H1 (cell line): ENCODE measurements around the gene MYRF. TPM values are rescaled to one million over a fixed set of nuclear protein-coding genes. Genes with fewer than 3 reads are reported as not detected.

Experiments
- CTCF ChIA-PET: fragments of 300-600 bp; sonication (Branson Sonifier 250); formaldehyde crosslinking; loops from one replicate; lab custom pipeline; 2021; ENCODE audit not compliant: partially characterized antibody; lab: Charles Lee
- POLR2A ChIA-PET: fragments of 300-600 bp; sonication (Branson Sonifier 250); formaldehyde crosslinking; loops from one replicate; lab custom pipeline; 2021; ENCODE audit warnings: inconsistent platforms; ENCODE audit not compliant: partially characterized antibody; lab: Charles Lee
- DNase-seq, 2 experiments: peaks; one replicate each; pipeline versions ENCODE4 v3.0.0 to v3.0.0-alpha.2; 2010 to 2022; ENCODE audit warnings: low spot score in 2 of 2, low read depth in 1 of 2, mixed read lengths in 1 of 2
- FAIRE-seq: peaks from 2 replicates; lab custom pipeline; 2011; peaks lifted over from hg19 to GRCh38; lab: Jason Lieb, UNC
- H2AFZ ChIP-seq: 2 replicates; pipeline ENCODE4 v1.8.1; 2012; ENCODE audit warnings: low read length, inconsistent platforms
- H2AK5ac ChIP-seq: 2 replicates; pipeline ENCODE4 v1.6.1; 2013; ENCODE audit warnings: low read depth, low read length
- H2BK120ac ChIP-seq: replicated peaks from 2 replicates; pipeline ENCODE3; 2013; ENCODE audit warnings: low read depth, low read length, inconsistent platforms
- H2BK12ac ChIP-seq: 2 replicates; pipeline ENCODE4 v1.6.1; 2013; ENCODE audit warnings: low read depth, low read length
- H2BK15ac ChIP-seq: 2 replicates; pipeline ENCODE4 v1.6.1; 2013; ENCODE audit warnings: low read length
- H2BK20ac ChIP-seq: 2 replicates; pipeline ENCODE4 v1.6.1; 2013; ENCODE audit warnings: low read length
- H2BK5ac ChIP-seq: 2 replicates; pipeline ENCODE4 v1.6.1; 2013; ENCODE audit warnings: low read depth, low read length
- H3K14ac ChIP-seq: 2 replicates; pipeline ENCODE4 v1.6.1; 2013; ENCODE audit warnings: inconsistent platforms; ENCODE audit not compliant: insufficient read length
- H3K18ac ChIP-seq: 2 replicates; pipeline ENCODE4 v1.6.1; 2013; ENCODE audit warnings: low read length; ENCODE audit errors: extremely low read depth
- H3K23ac ChIP-seq: 2 replicates; pipeline ENCODE4 v1.6.1; 2013; ENCODE audit warnings: inconsistent platforms; ENCODE audit not compliant: insufficient read length
- H3K23me2 ChIP-seq: 2 replicates; pipeline ENCODE4 v1.6.1; 2013; ENCODE audit warnings: low read depth, low read length
- H3K27ac ChIP-seq: 2 replicates; pipeline ENCODE4 v1.6.1; 2011; ENCODE audit warnings: low read depth, low read length, inconsistent platforms
- H3K27me3 ChIP-seq, 4 experiments: replicated peaks in 1 of 4; 1 replicate in 1 of 4; 2 replicates in 3 of 4; pipeline versions ENCODE4 v1.6.1 to v1.8.1; 2011 to 2013; ENCODE audit warnings: low read length in 3 of 4, mild to moderate bottlenecking in 3 of 4, inconsistent platforms in 2 of 4, mixed read lengths in 2 of 4, moderate library complexity in 1 of 4; ENCODE audit not compliant: control insufficient read depth in 3 of 4, insufficient read depth in 3 of 4; ENCODE audit errors: extremely low read depth in 1 of 4
- H3K36me3 ChIP-seq, 4 experiments: 2 replicates each; pipeline versions ENCODE4 v1.6.1 to v1.8.1; 2011 to 2013; ENCODE audit warnings: mild to moderate bottlenecking in 4 of 4, low read length in 3 of 4, moderate library complexity in 2 of 4, control low read depth in 1 of 4, inconsistent platforms in 1 of 4; ENCODE audit not compliant: insufficient read depth in 4 of 4, control insufficient read depth in 2 of 4
- H3K4ac ChIP-seq: replicated peaks from 2 replicates; pipeline ENCODE3; 2013; ENCODE audit warnings: low read length, low read depth, mixed read lengths, inconsistent platforms; ENCODE audit not compliant: insufficient read length
- H3K4me1 ChIP-seq, 4 experiments: replicated peaks in 1 of 4; 1 replicate in 1 of 4; 2 replicates in 3 of 4; pipeline versions ENCODE4 v1.6.1 to v1.8.1; 2011 to 2013; ENCODE audit warnings: low read length in 3 of 4, inconsistent platforms in 2 of 4, mixed read lengths in 1 of 4; ENCODE audit not compliant: insufficient read depth in 4 of 4, control insufficient read depth in 3 of 4
- H3K4me2 ChIP-seq, 2 experiments: 2 replicates each; pipeline versions ENCODE4 v1.6.1 to v1.8.1; 2011 to 2013; ENCODE audit warnings: low read depth in 2 of 2, low read length in 2 of 2, control low read depth in 1 of 2, inconsistent platforms in 1 of 2, mild to moderate bottlenecking in 1 of 2; ENCODE audit not compliant: insufficient read depth in 1 of 2
- H3K4me3 ChIP-seq, 4 experiments: fragments of 200-600, 300-600 bp in 1 of 4; sonication (generic), shearing (Covaris generic), sonication (Bioruptor Twin) in 1 of 4; 2 replicates each; pipeline versions ENCODE4 v1.5.1 to v1.8.1; 2011 to 2016; ENCODE audit warnings: low read length in 4 of 4, low read depth in 3 of 4, control low read depth in 2 of 4, inconsistent platforms in 2 of 4, mild to moderate bottlenecking in 2 of 4, mixed read lengths in 1 of 4, moderate library complexity in 1 of 4; ENCODE audit not compliant: insufficient read depth in 2 of 4; ENCODE audit errors: extremely low read depth in 1 of 4
- H3K56ac ChIP-seq: replicated peaks from 2 replicates; pipeline ENCODE3; 2013; ENCODE audit warnings: low read depth, mild to moderate bottlenecking, mixed read lengths, low read length, inconsistent platforms; ENCODE audit not compliant: insufficient read length
- H3K79me1 ChIP-seq: 2 replicates; pipeline ENCODE4 v1.6.1; 2013; ENCODE audit warnings: low read depth, low read length, control low read depth
- H3K79me2 ChIP-seq, 2 experiments: 2 replicates each; pipeline versions ENCODE4 v1.6.1 to v1.8.1; 2012 to 2013; ENCODE audit warnings: low read length in 2 of 2, mild to moderate bottlenecking in 2 of 2, inconsistent platforms in 1 of 2; ENCODE audit not compliant: insufficient read depth in 2 of 2, control insufficient read depth in 1 of 2
- H3K9ac ChIP-seq, 4 experiments: replicated peaks in 1 of 4; 1 replicate in 1 of 4; 2 replicates in 3 of 4; pipeline versions ENCODE4 v1.6.1 to v1.8.1; 2011 to 2013; ENCODE audit warnings: low read depth in 3 of 4, low read length in 3 of 4, control low read depth in 2 of 4, mild to moderate bottlenecking in 2 of 4, moderate library complexity in 2 of 4, inconsistent platforms in 1 of 4; ENCODE audit errors: extremely low read depth in 1 of 4
- H3K9me3 ChIP-seq, 2 experiments: 2 replicates each; pipeline versions ENCODE4 v1.6.1 to v1.8.1; 2012 to 2013; ENCODE audit warnings: mild to moderate bottlenecking in 2 of 2, moderate library complexity in 2 of 2, control low read depth in 1 of 2, inconsistent platforms in 1 of 2, low read depth in 1 of 2, low read length in 1 of 2, mixed read lengths in 1 of 2; ENCODE audit not compliant: insufficient read depth in 2 of 2
- H4K20me1 ChIP-seq, 2 experiments: replicated peaks in 1 of 2; 2 replicates each; pipeline versions ENCODE3 to v1.8.1; 2011 to 2013; ENCODE audit warnings: inconsistent platforms in 2 of 2, low read length in 2 of 2, mild to moderate bottlenecking in 1 of 2; ENCODE audit not compliant: insufficient read depth in 2 of 2, control insufficient read depth in 1 of 2
- H4K5ac ChIP-seq: 2 replicates; pipeline ENCODE4 v1.6.1; 2013; ENCODE audit warnings: low read length, low read depth, mixed read lengths, inconsistent platforms; ENCODE audit not compliant: insufficient read length
- H4K8ac ChIP-seq: 2 replicates; pipeline ENCODE4 v1.8.0; 2013; ENCODE audit warnings: mild to moderate bottlenecking, moderate library complexity, low read length, inconsistent platforms; ENCODE audit not compliant: insufficient read depth; ENCODE audit errors: extremely low read depth
- H4K91ac ChIP-seq: replicated peaks from 2 replicates; pipeline ENCODE3; 2013; ENCODE audit warnings: low read length, mixed read lengths, inconsistent platforms; ENCODE audit not compliant: insufficient read length
- HDAC2 ChIP-seq, 2 experiments: fragments of 300-600 bp in 1 of 2; sonication (generic) in 1 of 2; IDR thresholded peaks; 2 replicates each; pipeline ENCODE4 v1.6.1; 2011 to 2012; ENCODE audit warnings: low read depth in 2 of 2, low read length in 2 of 2, mild to moderate bottlenecking in 2 of 2, moderate library complexity in 2 of 2, borderline replicate concordance in 1 of 2, inconsistent platforms in 1 of 2
- KDM1A ChIP-seq: fragments of 200-600, 300-600 bp; sonication (generic); IDR thresholded peaks from 2 replicates; pipeline ENCODE4 v1.7.1; 2016; ENCODE audit warnings: mild to moderate bottlenecking, low read length, borderline replicate concordance
- WGBS, 2 experiments: shearing (Covaris generic) in 1 of 2; methylation state at CpG; one replicate each; pipeline versions ENCODE4 v1.1.6 to v1.1.7; 2013 to 2015; ENCODE audit warnings: low lambda C conversion rate in 2 of 2, mixed read lengths in 2 of 2, inconsistent platforms in 1 of 2, low coverage in 1 of 2, missing lambda C conversion rate in 1 of 2; ENCODE audit not compliant: insufficient replicate concordance in 2 of 2, insufficient coverage in 1 of 2, insufficient read length in 1 of 2; ENCODE audit errors: extremely low coverage in 1 of 2, missing lambda C conversion rate in 1 of 2; 5-methylcytosine and 5-hydroxymethylcytosine counted together
- polyA plus RNA-seq, 7 experiments: library from polyadenylated mRNA; depleted of rRNA in 3 of 7; stranded (reverse) in 5 of 7; unstranded in 2 of 7; fragments of >200 nt in 5 of 7; fragments of 200-250 nt in 2 of 7; gene quantifications; 1 replicate in 5 of 7; 2 replicates in 1 of 7; 4 replicates in 1 of 7; pipeline versions ENCODE4 v1.2.1 to v1.2.3, GENCODE V29; 2011 to 2013; ENCODE audit warnings: missing spikeins in 2 of 7, mixed read lengths in 2 of 7
- total RNA-seq: library from RNA; stranded (reverse); fragmentation: NEBNext Ultra II Directional; extraction: Animal tissue kit (Norgen Biotek cat#: 25700); gene quantifications from 2 replicates; pipeline ENCODE4 v1.2.1, GENCODE V29; 2021

Gene MYRF
- total and polyA plus RNA-seq, 2 of the 8 experiments (the other 6 are each of a cell fraction or from before 2014, with no cell fraction given): 6.0 to 6.1 TPM

DNA sequence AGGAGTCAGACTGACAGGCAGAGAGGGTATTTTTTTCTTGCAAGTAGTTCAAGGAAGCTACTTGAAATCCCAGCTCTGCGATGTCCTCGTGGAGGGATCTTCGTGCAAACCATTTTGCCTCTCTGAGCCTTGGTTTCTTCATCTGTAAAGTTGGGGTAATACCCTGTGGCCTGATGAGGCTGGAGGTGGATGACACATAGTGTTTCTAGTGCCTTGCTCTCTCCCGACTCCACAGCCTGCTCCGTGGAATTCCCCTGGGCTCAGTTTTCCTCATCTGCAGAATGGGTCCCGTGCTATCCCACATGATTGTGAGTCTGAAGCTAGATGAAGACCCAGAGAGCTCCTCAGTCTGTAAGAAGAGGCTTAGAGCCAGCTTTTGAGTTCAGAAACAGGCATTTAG is 39.6 kb upstream of the MYRF start:
- no peak overlapping the region for H2BK15ac ChIP-seq
- no peak overlapping the region for H2AFZ ChIP-seq
- no peaks in the 10 kb centered on the region for H3K79me2 ChIP-seq
- no peak for TF ChIP-seq HDAC2 (IDR thresholded peaks at IDR 0.05; ENCODE audit: borderline replicate concordance in 1 of 2, low read depth in 2 of 2, low read length in 2 of 2)
- TF ChIP-seq KDM1A: peak; percentile 66; the same call in 1 of the 2 replicates
- CTCF ChIA-PET: interaction anchor here (0.7 to 7.9 kb wide), 6 partner anchors 8 to 86 kb away, joined by 3 to 47 read pairs (median 4); no protein-coding TSS in a partner anchor
- 94% methylated on average over 6 of the region's 6 CpGs; no CpG with 5 or more reads in 1 of the 2 experiments for WGBS, 2 experiments
- no peak overlapping the region for H4K5ac ChIP-seq
- DNase-seq (no peak), FAIRE-seq (no peak)
- no peak overlapping the region for H4K91ac ChIP-seq
- H3K4me3 ChIP-seq: no peak overlapping the region
- H3K18ac ChIP-seq: no peak overlapping the region
- no peak overlapping the region for H2BK5ac ChIP-seq
- no peaks in the 10 kb centered on the region for H3K79me1 ChIP-seq
- H2BK20ac ChIP-seq: no peak overlapping the region
- H3K27me3 ChIP-seq: no peaks in the 10 kb centered on the region
- H4K20me1 ChIP-seq: no peaks in the 10 kb centered on the region
- H3K9ac ChIP-seq: no peak overlapping the region
- no peaks in the 10 kb centered on the region for H3K9me3 ChIP-seq
- no peak overlapping the region for H3K4ac ChIP-seq
- no peak overlapping the region for H2BK12ac ChIP-seq
- no peak overlapping the region for H3K14ac ChIP-seq
- H3K23ac ChIP-seq: no peak overlapping the region
- no peak overlapping the region for H2BK120ac ChIP-seq
- no peaks in the 10 kb centered on the region; the same call in 1 of the 2 replicates for H3K23me2 ChIP-seq
- peaks cover 0 to 29% (median 21%) of the 10 kb centered on the region in 4 experiments; a peak in 6 of 7 replicates for H3K4me1 ChIP-seq
- H3K27ac ChIP-seq: no peak overlapping the region
- H3K36me3 ChIP-seq: no peaks in the 10 kb centered on the region
- H4K8ac ChIP-seq: no peak overlapping the region
- H3K4me2 ChIP-seq: no peak overlapping the region
- H2AK5ac ChIP-seq: no peak overlapping the region
- POLR2A ChIA-PET: no interaction called here
- no peak overlapping the region for H3K56ac ChIP-seq
